Activated B cell treated with CpG ODN at 0.5 μM for 24 hours (primary cell): ENCODE results near the gene LAG3. TPM values are rescaled to one million over a fixed set of nuclear protein-coding genes. Genes with fewer than 3 reads are reported as not detected.

Source experiments
- ATAC-seq: fragments of 200-7000 bp; cut with Tn5 transposase; one replicate; pipeline ENCODE4 v1.10.0; 2021; ENCODE audit warnings: low read depth, mild to moderate bottlenecking, moderate library complexity
- CTCF ChIA-PET: fragments of 350-600 bp; sonication (Branson Sonifier 250); formaldehyde crosslinking; loops from one replicate; lab custom pipeline; 2021; ENCODE audit warnings: antibody characterized with exemption; lab: Charles Lee
- POLR2A ChIA-PET: fragments of 350-600 bp; sonication (Branson Sonifier 250); formaldehyde crosslinking; loops from one replicate; lab custom pipeline; 2021; ENCODE audit warnings: antibody characterized with exemption; lab: Charles Lee
- DNase-seq: peaks from one replicate; pipeline ENCODE4 v3.0.0; 2022
- H3K27ac Mint-ChIP-seq: one replicate; pipeline ENCODE4 v1.8.0; 2020; ENCODE audit warnings: mixed read lengths
- H3K27me3 Mint-ChIP-seq: one replicate; pipeline ENCODE4 v1.8.0; 2021; ENCODE audit warnings: mixed read lengths
- H3K36me3 Mint-ChIP-seq: one replicate; pipeline ENCODE4 v1.8.0; 2021; ENCODE audit warnings: low read depth, mixed read lengths
- H3K4me1 Mint-ChIP-seq: one replicate; pipeline ENCODE4 v1.8.0; 2021; ENCODE audit warnings: mixed read lengths
- H3K4me3 Mint-ChIP-seq: one replicate; pipeline ENCODE4 v1.8.0; 2020; ENCODE audit warnings: mild to moderate bottlenecking, mixed read lengths
- H3K9me3 Mint-ChIP-seq: one replicate; pipeline ENCODE4 v1.8.0; 2020; ENCODE audit warnings: mixed read lengths
- intact Hi-C: fragments of 100-400 bp; cut with micrococcal nuclease; formaldehyde crosslinking; loops from one replicate; pipeline ENCODE4 v1.15.1; 2024
- total RNA-seq: library from RNA; stranded (reverse); gene quantifications from 2 replicates; pipeline ENCODE4 v1.2.3, GENCODE V29; 2022
- TF ChIP-seq, protein P1 (sequence below): fragments of 200-600 bp; IDR thresholded peaks from one replicate; pipeline ENCODE4 v1.8.0; 2022; ENCODE audit warnings: antibody characterized with exemption, mild to moderate bottlenecking

LAG3 gene
- total RNA-seq, 1 donor from 2014 or later, result not detected

DNA sequence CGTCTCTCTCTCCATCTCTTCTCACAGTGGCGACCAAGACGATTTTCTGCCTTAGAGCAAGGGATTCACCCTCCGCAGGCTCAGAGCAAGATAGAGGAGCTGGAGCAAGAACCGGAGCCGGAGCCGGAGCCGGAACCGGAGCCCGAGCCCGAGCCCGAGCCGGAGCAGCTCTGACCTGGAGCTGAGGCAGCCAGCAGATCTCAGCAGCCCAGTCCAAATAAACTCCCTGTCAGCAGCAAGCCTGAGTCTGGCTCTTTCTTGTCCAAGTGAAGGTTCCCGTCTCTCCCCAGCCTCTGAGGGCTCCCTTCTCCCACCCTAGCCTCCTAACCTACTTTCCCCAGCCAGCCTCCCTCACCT is 5.9 kb downstream of the LAG3 start:
- Mint-ChIP-seq H3K4me3 (peak overlapping the region; percentile 74), H3K27me3 (peaks cover 44% of the 10 kb centered on the region), H3K27ac (no peak overlapping the region), H3K36me3 (no peaks in the 10 kb centered on the region), H3K4me1 (peaks cover 11% of the 10 kb centered on the region), H3K9me3 (no peaks in the 10 kb centered on the region)
- DNase-seq (no peak), ATAC-seq (no peak)
- POLR2A ChIA-PET, result interaction anchor here (0.5 to 1.1 kb wide), 5 partner anchors 12 to 172 kb away, joined by 3 to 9 read pairs (median 4); partner anchors contain the start of genes MLF2 and PTMS
- TF ChIP-seq, protein P1, sequence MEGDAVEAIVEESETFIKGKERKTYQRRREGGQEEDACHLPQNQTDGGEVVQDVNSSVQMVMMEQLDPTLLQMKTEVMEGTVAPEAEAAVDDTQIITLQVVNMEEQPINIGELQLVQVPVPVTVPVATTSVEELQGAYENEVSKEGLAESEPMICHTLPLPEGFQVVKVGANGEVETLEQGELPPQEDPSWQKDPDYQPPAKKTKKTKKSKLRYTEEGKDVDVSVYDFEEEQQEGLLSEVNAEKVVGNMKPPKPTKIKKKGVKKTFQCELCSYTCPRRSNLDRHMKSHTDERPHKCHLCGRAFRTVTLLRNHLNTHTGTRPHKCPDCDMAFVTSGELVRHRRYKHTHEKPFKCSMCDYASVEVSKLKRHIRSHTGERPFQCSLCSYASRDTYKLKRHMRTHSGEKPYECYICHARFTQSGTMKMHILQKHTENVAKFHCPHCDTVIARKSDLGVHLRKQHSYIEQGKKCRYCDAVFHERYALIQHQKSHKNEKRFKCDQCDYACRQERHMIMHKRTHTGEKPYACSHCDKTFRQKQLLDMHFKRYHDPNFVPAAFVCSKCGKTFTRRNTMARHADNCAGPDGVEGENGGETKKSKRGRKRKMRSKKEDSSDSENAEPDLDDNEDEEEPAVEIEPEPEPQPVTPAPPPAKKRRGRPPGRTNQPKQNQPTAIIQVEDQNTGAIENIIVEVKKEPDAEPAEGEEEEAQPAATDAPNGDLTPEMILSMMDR, result no peak
- intact Hi-C loops, result loop anchor here (2.0 kb wide), 1 partner anchor 89 kb away; the partner anchor contains the start of gene ZNF384
- CTCF ChIA-PET, result interaction anchor here (0.6 to 4.9 kb wide), 12 partner anchors 12 to 224 kb away, joined by 3 to 44 read pairs (median 4); partner anchors contain the start of genes LPAR5, MLF2 and PTMS

DNA sequence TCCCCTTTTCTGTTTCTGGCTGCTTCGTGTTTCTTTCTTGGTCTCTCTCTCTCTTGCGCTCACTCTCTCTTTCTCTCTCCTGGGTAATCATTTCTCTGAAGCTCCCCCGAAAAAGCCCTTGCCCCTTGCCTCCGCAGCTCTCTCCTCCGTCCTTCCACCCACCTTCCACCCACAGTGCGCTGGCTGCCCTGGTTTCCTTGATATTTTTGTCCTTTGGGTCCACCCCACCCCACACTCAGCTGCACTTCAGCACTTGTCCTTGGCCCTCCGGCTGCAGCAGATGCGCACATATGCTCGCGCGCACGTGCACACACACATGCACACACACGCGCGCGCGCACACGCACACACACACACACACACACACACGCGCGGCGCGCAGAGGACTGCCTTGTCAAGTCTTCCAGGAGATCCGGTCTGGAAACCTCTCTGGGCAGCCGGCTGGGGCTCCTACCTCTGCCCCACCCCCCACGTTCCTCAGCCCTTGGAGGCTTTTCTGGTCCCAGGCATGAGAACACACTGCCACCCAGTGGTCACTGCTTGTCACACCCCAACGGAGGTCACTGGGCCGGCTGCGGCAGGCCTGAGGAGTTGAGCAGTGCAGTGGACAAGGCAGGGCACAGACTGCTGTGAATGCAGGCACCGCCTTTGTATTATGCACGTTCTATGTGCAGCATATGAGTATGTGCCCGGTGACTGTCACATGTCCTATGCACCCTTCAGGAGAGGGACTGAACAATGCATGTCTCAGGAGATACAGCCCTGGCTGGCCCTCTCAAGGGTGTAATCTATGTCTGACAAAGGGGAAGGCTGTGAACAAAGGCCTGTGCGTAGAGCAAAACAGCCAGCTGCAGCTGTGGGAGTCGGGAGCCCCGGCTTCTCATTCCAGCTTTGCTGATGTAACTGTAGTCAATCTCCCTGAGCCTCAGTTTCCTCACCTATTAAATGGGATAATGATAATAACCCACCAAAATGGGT is 6.5 kb downstream of the LAG3 start:
- ChIA-PET POLR2A (interaction anchor here (0.5 to 1.1 kb wide), 5 partner anchors 12 to 173 kb away, joined by 3 to 9 read pairs (median 4); partner anchors contain the start of genes MLF2 and PTMS), CTCF (interaction anchor here (0.6 to 4.9 kb wide), 12 partner anchors 13 to 225 kb away, joined by 3 to 44 read pairs (median 4); partner anchors contain the start of genes LPAR5, MLF2 and PTMS)
- no peaks in the 10 kb centered on the region for H3K9me3 Mint-ChIP-seq
- peak overlapping the region; percentile 4 for H3K27ac Mint-ChIP-seq
- peaks cover 9% of the 10 kb centered on the region for H3K4me1 Mint-ChIP-seq
- TF ChIP-seq, protein P1, result peak; percentile 68
- intact Hi-C loops, result loop anchor here (1.0 to 2.0 kb wide), 8 partner anchors 13 to 225 kb away; partner anchors contain the start of genes MLF2, PTMS and ZNF384
- DNase-seq (peak; percentile 77), ATAC-seq (peak; percentile 98)
- peak overlapping the region; percentile 74 for H3K4me3 Mint-ChIP-seq
- H3K36me3 Mint-ChIP-seq, result no peaks in the 10 kb centered on the region
- H3K27me3 Mint-ChIP-seq, result peaks cover 42% of the 10 kb centered on the region

DNA sequence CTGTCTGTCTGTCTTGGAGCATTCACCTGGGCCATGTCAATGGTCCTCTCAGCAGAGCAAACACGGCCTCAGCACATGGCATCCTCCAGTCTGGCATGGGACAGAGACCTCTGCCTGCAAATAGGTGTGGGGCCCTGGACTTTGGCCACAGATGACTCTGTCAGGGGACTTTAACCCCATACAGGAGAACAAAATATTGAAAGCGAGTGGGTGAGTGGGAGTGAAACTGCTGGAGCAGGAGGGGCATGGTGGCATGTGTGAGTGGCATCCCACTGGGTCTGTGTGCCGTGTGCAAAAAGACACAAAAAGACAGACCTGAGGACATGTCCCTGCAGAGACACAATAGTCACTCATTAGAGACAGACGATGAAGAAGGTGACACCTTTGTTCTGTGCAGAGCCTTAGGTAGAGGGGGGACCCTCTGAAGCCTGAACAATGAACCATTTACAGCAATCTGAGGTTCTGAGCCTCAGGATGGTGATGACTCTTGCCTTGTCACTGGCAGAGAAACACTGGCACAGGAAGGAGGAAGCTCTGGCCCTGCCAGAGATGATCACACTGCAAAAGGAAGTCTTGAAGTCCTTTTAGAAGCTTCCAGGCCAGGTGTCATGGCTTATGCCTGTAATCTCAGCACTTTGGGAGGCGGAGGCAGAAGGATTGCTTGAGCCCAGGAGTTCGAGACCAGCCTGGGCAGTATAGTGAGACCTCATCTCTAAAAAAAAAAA is 7.5 kb downstream of the LAG3 start:
- ChIA-PET POLR2A (interaction anchor here (1.8 kb wide), 1 partner anchor 27 kb away, joined by 13 read pairs; the partner anchor contains the start of gene MLF2), CTCF (interaction anchor here (1.1 to 4.9 kb wide), 6 partner anchors 13 to 216 kb away, joined by 3 to 44 read pairs (median 4); partner anchors contain the start of gene MLF2)
- DNase-seq, result no peak
- intact Hi-C loops, result loop anchor here (1.0 to 2.0 kb wide), 8 partner anchors 14 to 226 kb away; partner anchors contain the start of genes MLF2, PTMS and ZNF384
- H3K4me3 Mint-ChIP-seq, result no peak overlapping the region
- TF ChIP-seq, protein P1, result no peak
- no peaks in the 10 kb centered on the region for H3K36me3 Mint-ChIP-seq
- peaks cover 34% of the 10 kb centered on the region for H3K27me3 Mint-ChIP-seq
- no peak overlapping the region for H3K27ac Mint-ChIP-seq
- ATAC-seq, result no peak
- H3K4me1 Mint-ChIP-seq, result peaks cover 9% of the 10 kb centered on the region
- H3K9me3 Mint-ChIP-seq, result no peaks in the 10 kb centered on the region

DNA sequence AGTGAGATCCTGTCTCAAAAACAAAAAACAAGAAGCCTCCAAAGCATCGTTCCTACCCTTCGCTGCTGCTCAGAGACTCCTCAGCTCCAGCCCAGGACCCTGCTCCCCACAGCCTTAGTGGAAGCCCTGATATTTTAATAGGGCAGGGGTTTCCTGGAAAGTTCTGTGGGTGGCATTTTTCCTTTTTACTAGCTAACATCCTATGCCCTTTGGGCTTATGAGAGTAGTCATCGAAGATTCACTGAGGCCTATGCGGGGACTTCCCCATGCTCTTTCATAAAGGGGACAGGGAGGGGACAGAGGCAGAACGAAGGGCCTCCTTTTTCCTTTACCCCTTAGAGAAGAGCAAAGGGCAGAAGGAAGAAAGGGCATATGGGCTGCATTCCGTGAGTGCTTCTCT is 8.3 kb downstream of the LAG3 start:
- intact Hi-C loops, result no loop called here
- Mint-ChIP-seq H3K27ac (no peak overlapping the region), H3K9me3 (no peaks in the 10 kb centered on the region)

More for the DNA sequence above, 8.3 kb downstream of the LAG3 start:
- Mint-ChIP-seq H3K27me3 (peaks cover 27% of the 10 kb centered on the region), H3K36me3 (no peaks in the 10 kb centered on the region), H3K4me3 (no peak overlapping the region), H3K4me1 (peaks cover 9% of the 10 kb centered on the region)
- ATAC-seq, result no peak
- no peak for DNase-seq
- CTCF ChIA-PET, result interaction anchor here (1.1 to 1.6 kb wide), 7 partner anchors 14 to 217 kb away, joined by 3 to 8 read pairs (median 4); partner anchors contain the start of gene MLF2
- TF ChIP-seq, protein P1, result no peak
- POLR2A ChIA-PET, result interaction anchor here (0.5 to 1.8 kb wide), 2 partner anchors 27 to 117 kb away, joined by 4 to 13 read pairs; partner anchors contain the start of gene MLF2
